Measurements from ENCODE around the gene CCL28.

DNA sequence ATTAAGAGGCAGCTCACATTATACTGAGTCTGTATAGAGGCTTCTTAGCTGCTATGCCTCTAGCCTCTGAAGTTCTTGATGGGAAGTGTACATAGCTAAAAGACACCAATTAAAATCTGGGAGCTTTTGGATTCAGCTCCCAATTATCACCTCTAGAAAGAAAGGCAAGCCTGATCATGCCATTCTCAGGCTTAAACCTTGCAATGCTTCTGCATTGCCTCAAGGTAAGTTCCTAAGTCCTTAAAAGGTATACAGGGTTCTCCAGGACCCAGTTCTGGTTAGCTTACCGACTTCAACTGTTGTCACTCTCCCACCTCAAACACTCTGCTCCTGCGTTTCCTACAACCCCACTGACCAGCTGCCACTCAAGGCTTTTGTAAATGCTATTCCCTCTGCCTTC lies 17.5 kb upstream of the CCL28 start:
- TF ChIP-seq, protein P1, sequence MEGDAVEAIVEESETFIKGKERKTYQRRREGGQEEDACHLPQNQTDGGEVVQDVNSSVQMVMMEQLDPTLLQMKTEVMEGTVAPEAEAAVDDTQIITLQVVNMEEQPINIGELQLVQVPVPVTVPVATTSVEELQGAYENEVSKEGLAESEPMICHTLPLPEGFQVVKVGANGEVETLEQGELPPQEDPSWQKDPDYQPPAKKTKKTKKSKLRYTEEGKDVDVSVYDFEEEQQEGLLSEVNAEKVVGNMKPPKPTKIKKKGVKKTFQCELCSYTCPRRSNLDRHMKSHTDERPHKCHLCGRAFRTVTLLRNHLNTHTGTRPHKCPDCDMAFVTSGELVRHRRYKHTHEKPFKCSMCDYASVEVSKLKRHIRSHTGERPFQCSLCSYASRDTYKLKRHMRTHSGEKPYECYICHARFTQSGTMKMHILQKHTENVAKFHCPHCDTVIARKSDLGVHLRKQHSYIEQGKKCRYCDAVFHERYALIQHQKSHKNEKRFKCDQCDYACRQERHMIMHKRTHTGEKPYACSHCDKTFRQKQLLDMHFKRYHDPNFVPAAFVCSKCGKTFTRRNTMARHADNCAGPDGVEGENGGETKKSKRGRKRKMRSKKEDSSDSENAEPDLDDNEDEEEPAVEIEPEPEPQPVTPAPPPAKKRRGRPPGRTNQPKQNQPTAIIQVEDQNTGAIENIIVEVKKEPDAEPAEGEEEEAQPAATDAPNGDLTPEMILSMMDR (IDR thresholded peaks at IDR 0.05), result no peak
- TF ChIP-seq POLR2A (IDR thresholded peaks at IDR 0.05; ENCODE audit: low read depth), result no peak

Data from esophagus muscularis mucosa (tissue), 3 donors.